SK-N-MC (cell line): ENCODE measurements around the gene ZNF148.

ENCODE experiments used
- EZH2 ChIP-seq: fragments of 200-600 bp; sonication (generic); IDR thresholded peaks from one replicate; pipeline ENCODE4 v1.6.1; 2017; ENCODE audit warnings: antibody characterized with exemption
- FOXP2 ChIP-seq: optimal IDR thresholded peaks from 2 replicates; pipeline ENCODE3; 2011; ENCODE audit warnings: mild to moderate bottlenecking, moderate library complexity; ENCODE audit not compliant: insufficient read depth; ENCODE audit errors: extremely low read length, control extremely low read depth
- POLR2AphosphoS5 ChIP-seq: IDR thresholded peaks from 2 replicates; pipeline ENCODE4 v1.6.1; 2012; ENCODE audit warnings: mild to moderate bottlenecking, low read depth, low read length, borderline replicate concordance

DNA sequence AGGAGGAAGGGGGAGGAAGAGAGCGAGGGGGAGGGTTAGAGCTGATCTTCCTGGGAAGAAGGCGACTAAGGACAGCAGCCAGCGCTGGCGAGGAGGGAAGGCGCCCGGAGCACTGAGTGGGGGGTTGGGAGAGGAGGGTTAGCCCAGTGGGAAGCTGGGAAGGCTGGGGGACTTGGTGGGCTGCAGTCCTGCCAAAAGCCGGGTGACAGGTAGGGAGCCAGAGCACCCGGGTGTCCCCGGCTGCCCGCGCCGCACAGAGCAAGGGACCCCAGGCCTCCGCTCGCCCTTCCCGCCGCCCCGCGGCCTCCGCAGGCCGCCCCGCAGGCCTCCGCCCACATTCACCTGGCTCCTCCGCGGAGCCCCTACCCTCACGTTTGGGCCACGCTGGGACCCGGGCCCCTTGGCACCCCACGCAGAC, 163.0 kb downstream of the ZNF148 start:
- no peak for TF ChIP-seq EZH2
- TF ChIP-seq POLR2AphosphoS5 = no peak
- no peak for TF ChIP-seq FOXP2
